HepG2 (cell line): ENCODE data around the gene LMNA. TPM values are rescaled to one million over a fixed set of nuclear protein-coding genes. Genes with fewer than 3 reads are reported as not detected.
A peak's percentile ranks its signal among the peaks of the same experiment; 100 is the strongest.

Experiments used
- ESRRA ChIP-seq: sonication (generic); formaldehyde crosslinking; IDR thresholded peaks from 2 replicates; pipeline ENCODE4 v1.5.1; 2020; ENCODE audit warnings: mild to moderate bottlenecking, low read depth, missing genetic modification reagents
- FOXK1 ChIP-seq: sonication (generic); formaldehyde crosslinking; IDR thresholded peaks from 2 replicates; pipeline ENCODE4 v1.4.0; 2020; ENCODE audit warnings: low read depth, missing genetic modification reagents, borderline replicate concordance
- MBNL3 ChIP-seq: fragments of 250-450 bp; sonication (Bioruptor Pico); conservative IDR thresholded peaks from 2 replicates; pipeline ENCODE4 v1.8.0; 2022; ENCODE audit warnings: mild to moderate bottlenecking, inconsistent platforms
- POGK ChIP-seq: sonication (generic); formaldehyde crosslinking; conservative IDR thresholded peaks from 2 replicates; pipeline ENCODE4 v1.8.0; 2022; ENCODE audit warnings: mild to moderate bottlenecking, moderate library complexity, missing genetic modification reagents
- STAG1 ChIP-seq: sonication (generic); formaldehyde crosslinking; IDR thresholded peaks from 2 replicates; pipeline ENCODE4 v1.4.0; 2020; ENCODE audit warnings: missing genetic modification reagents
- ZNF343 ChIP-seq: sonication (generic); formaldehyde crosslinking; IDR thresholded peaks from 2 replicates; pipeline ENCODE4 v1.4.0; 2020; ENCODE audit warnings: mild to moderate bottlenecking, missing genetic modification reagents
- ZNF407 ChIP-seq: sonication (generic); formaldehyde crosslinking; IDR thresholded peaks from one replicate; pipeline ENCODE4 v1.5.1; 2020; ENCODE audit warnings: mild to moderate bottlenecking, missing genetic modification reagents; ENCODE audit errors: not compliant biosample characterization
- ZNF441 ChIP-seq: sonication (generic); formaldehyde crosslinking; IDR thresholded peaks from 2 replicates; pipeline ENCODE4 v1.7.0; 2021; ENCODE audit warnings: missing genetic modification reagents, borderline replicate concordance
- ZSCAN31 ChIP-seq: sonication (generic); formaldehyde crosslinking; IDR thresholded peaks from 2 replicates; pipeline ENCODE4 v1.5.0; 2020; ENCODE audit warnings: low read depth, mild to moderate bottlenecking, missing genetic modification reagents
- polyA plus RNA-seq, 8 experiments: library from polyadenylated mRNA; depleted of rRNA in 3 of 8; stranded (reverse) in 7 of 8; unstranded in 1 of 8; fragments of >200 nt; fragmentation: Illumina TruSeq in 4 of 8; extraction: Trizol in 4 of 8; gene quantifications; 2 replicates each; pipeline versions ENCODE4 v1.2.1 to v1.2.3, GENCODE V29; 2011 to 2016; ENCODE audit warnings: low read depth in 4 of 8, missing spikeins in 1 of 8, mixed read lengths in 1 of 8; ENCODE audit not compliant: insufficient read depth in 1 of 8
- total RNA-seq, 5 experiments: library from RNA; depleted of rRNA; stranded (reverse); fragments of >200 nt; fragmentation: Illumina TruSeq; extraction: Trizol; gene quantifications; 2 replicates each; pipeline ENCODE4 v1.2.3, GENCODE V29; 2016; ENCODE audit warnings: low read depth in 1 of 5
- TF ChIP-seq, protein P1 (sequence below): sonication (generic); formaldehyde crosslinking; IDR thresholded peaks from 2 replicates; pipeline ENCODE4 v1.5.0; 2020; ENCODE audit warnings: missing genetic modification reagents, mild to moderate bottlenecking, borderline replicate concordance
- TF ChIP-seq, protein P2 (sequence below): sonication (generic); formaldehyde crosslinking; IDR thresholded peaks from 2 replicates; pipeline ENCODE4 v1.4.0; 2020; ENCODE audit warnings: low read depth, mild to moderate bottlenecking, missing genetic modification reagents

LMNA gene
- total and polyA plus RNA-seq, 2 of the 13 experiments (the other 11 are each of a cell fraction or from before 2014, with no cell fraction given): 107 to 225 TPM

DNA sequence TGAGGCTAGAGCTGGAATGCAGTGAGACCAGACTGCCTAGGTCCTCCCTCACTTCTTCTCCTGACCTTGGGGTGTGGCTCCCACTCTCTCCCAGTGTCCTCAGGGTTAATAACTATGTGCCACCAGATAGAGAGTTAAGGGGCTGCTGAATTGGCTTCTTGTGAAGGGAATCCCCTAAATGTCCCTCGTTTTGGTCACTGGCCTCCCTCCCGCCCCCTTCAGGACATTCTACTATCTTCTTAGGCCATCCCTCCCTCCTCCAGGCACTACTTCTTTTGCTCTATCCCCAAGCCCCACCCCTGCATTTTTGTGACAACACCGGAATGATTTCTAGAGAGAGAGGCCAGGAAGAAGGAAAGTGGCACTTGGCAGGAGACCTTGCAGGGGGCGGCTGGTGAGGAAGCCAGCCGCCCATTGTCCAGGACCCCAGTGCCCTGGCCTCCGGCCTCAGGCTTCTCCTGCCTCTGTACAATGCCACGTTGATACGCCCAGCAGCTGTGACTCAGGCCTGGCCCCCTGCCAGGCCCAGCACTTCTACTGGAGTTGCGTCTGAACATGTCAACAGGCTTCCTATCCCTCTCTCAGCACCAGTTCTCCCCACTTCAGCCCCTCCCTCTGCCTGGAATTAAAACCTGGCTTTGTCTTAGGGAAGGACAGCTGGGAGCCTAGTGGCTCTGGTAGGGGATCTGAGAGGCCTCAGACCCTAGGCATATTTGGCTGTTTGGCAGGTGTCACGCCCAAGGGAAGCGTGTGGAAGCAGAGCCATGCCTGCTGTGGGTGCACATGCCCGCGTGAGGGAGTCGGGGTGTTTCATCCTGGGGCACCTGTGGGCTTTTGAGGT, 9.1 kb downstream of the LMNA start (continued):
- TF ChIP-seq, protein P1, sequence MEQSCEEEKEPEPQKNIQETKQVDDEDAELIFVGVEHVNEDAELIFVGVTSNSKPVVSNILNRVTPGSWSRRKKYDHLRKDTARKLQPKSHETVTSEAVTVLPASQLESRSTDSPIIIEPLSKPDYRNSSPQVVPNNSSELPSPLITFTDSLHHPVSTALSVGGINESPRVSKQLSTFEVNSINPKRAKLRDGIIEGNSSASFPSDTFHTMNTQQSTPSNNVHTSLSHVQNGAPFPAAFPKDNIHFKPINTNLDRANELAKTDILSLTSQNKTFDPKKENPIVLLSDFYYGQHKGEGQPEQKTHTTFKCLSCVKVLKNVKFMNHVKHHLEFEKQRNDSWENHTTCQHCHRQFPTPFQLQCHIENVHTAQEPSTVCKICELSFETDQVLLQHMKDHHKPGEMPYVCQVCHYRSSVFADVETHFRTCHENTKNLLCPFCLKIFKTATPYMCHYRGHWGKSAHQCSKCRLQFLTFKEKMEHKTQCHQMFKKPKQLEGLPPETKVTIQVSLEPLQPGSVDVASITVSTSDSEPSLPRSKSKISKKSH (CRISPR knock-in tag): no peak
- TF ChIP-seq MBNL3 (CRISPR knock-in tag) (no peak), ESRRA (CRISPR knock-in tag) (no peak; the same call in 1 of the 2 replicates), ZNF441 (CRISPR knock-in tag) (no peak), STAG1 (CRISPR knock-in tag) (no peak), ZSCAN31 (CRISPR knock-in tag) (no peak), POGK (0 out of 2 replicates have a peak, but pooled peaks have one; percentile 25), FOXK1 (CRISPR knock-in tag) (peak; percentile 78; the same call in 1 of the 2 replicates), ZNF407 (CRISPR knock-in tag) (no peak), ZNF343 (CRISPR knock-in tag) (no peak)
- TF ChIP-seq, protein P2, sequence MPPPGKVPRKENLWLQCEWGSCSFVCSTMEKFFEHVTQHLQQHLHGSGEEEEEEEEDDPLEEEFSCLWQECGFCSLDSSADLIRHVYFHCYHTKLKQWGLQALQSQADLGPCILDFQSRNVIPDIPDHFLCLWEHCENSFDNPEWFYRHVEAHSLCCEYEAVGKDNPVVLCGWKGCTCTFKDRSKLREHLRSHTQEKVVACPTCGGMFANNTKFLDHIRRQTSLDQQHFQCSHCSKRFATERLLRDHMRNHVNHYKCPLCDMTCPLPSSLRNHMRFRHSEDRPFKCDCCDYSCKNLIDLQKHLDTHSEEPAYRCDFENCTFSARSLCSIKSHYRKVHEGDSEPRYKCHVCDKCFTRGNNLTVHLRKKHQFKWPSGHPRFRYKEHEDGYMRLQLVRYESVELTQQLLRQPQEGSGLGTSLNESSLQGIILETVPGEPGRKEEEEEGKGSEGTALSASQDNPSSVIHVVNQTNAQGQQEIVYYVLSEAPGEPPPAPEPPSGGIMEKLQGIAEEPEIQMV (CRISPR knock-in tag): no peak
